Fibroblast of lung (primary cell): Measurements from ENCODE around the gene BTBD1.

Experiments used
- EZH2 ChIP-seq: IDR thresholded peaks from 2 replicates; pipeline ENCODE4 v1.5.1; 2012; ENCODE audit warnings: low read length, control low read depth, mild to moderate bottlenecking; ENCODE audit errors: missing control alignments
- TF ChIP-seq, protein P1 (sequence below), 2 donors: IDR thresholded peaks in 1 of 2; conservative IDR thresholded peaks in 1 of 2; 1 replicate in 1 of 2; 2 replicates in 1 of 2; pipeline ENCODE4 v1.5.1; 2011 to 2012; ENCODE audit warnings: low read length in 2 of 2, control low read depth in 1 of 2, inconsistent platforms in 1 of 2, low read depth in 1 of 2, mild to moderate bottlenecking in 1 of 2

DNA sequence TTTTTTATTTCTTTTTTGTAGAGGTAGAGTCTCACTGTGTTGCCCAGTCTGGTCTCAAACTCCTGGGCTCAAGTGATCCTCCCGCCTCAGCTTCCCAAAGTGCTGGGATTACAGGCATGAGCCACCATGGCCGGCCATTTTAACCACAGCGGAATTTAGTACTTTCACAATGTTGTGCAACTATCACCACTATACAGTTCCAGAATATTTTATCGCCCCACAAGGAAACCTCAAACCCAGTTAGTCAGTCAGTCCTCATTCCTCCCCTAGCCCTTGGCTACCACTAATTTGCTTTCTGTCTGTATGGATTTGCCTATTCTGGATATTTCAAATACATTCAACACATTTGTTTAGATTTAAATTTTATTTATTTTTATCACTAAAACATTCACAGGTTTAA lies 99.0 kb downstream of the BTBD1 start:
- TF ChIP-seq, protein P1, sequence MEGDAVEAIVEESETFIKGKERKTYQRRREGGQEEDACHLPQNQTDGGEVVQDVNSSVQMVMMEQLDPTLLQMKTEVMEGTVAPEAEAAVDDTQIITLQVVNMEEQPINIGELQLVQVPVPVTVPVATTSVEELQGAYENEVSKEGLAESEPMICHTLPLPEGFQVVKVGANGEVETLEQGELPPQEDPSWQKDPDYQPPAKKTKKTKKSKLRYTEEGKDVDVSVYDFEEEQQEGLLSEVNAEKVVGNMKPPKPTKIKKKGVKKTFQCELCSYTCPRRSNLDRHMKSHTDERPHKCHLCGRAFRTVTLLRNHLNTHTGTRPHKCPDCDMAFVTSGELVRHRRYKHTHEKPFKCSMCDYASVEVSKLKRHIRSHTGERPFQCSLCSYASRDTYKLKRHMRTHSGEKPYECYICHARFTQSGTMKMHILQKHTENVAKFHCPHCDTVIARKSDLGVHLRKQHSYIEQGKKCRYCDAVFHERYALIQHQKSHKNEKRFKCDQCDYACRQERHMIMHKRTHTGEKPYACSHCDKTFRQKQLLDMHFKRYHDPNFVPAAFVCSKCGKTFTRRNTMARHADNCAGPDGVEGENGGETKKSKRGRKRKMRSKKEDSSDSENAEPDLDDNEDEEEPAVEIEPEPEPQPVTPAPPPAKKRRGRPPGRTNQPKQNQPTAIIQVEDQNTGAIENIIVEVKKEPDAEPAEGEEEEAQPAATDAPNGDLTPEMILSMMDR (conservative IDR thresholded peaks at IDR 0.05 in 1 of 2, IDR thresholded peaks at IDR 0.05 in 1 of 2; ENCODE audit: low read depth in 1 of 2, low read length in 2 of 2), result no peak
- no peak for TF ChIP-seq EZH2
